Left lung (tissue), 10 donors: ENCODE measurements around the gene PPM1H. TPM values are rescaled to one million over a fixed set of nuclear protein-coding genes. Genes with fewer than 3 reads are reported as not detected.

ENCODE experiments used
- ATAC-seq: fragments of 200-7000 bp; cut with Tn5 transposase; one replicate; pipeline ENCODE4 v1.9.1; 2020; ENCODE audit warnings: moderate library complexity
- DNase-seq, 4 donors: peaks; one replicate each; pipeline ENCODE4 v3.0.0-alpha.2; 2013 to 2020
- H3K27ac ChIP-seq, 2 donors: fragments of 200-600 bp; sonication (generic) in 1 of 2; one replicate each; pipeline versions ENCODE4 v1.5.0 to v1.8.0; 2020 to 2021
- H3K27me3 ChIP-seq, 2 donors: fragments of 200-600 bp; sonication (generic) in 1 of 2; one replicate each; pipeline versions ENCODE4 v1.5.0 to v1.8.0; 2020 to 2021
- H3K36me3 ChIP-seq, 2 donors: fragments of 200-600 bp; sonication (generic) in 1 of 2; one replicate each; pipeline versions ENCODE4 v1.5.0 to v1.8.0; 2020 to 2021
- H3K4me1 ChIP-seq, 2 donors: fragments of 200-600 bp; one replicate each; pipeline ENCODE4 v1.8.0; 2021
- H3K4me3 ChIP-seq, 2 donors: fragments of 200-600 bp; sonication (generic) in 1 of 2; one replicate each; pipeline versions ENCODE4 v1.5.0 to v1.8.0; 2020 to 2021; ENCODE audit warnings: mild to moderate bottlenecking in 1 of 2
- H3K9me3 ChIP-seq, 2 donors: fragments of 200-600 bp; sonication (generic) in 1 of 2; one replicate each; pipeline versions ENCODE4 v1.5.0 to v1.8.0; 2020 to 2021
- CTCF ChIP-seq, 2 donors: fragments of 200-600 bp; sonication (generic) in 1 of 2; IDR thresholded peaks; one replicate each; pipeline versions ENCODE4 v1.5.0 to v1.8.0; 2021; ENCODE audit warnings: antibody characterized with exemption in 2 of 2
- intact Hi-C, 2 donors: fragments of 100-400 bp; cut with DNase I; formaldehyde crosslinking; loops; one replicate each; pipeline versions ENCODE4 v1.11.2 to v1.14.2; 2022
- polyA plus RNA-seq, 6 donors: library from polyadenylated mRNA; unstranded; fragments of 120-200 nt; gene quantifications; one replicate each; pipeline ENCODE4 v1.2.1, GENCODE V29; 2013; ENCODE audit not compliant: insufficient read length in 6 of 6
- total RNA-seq, 2 donors: library from RNA; stranded (reverse); fragmentation: NEBNext Ultra II Directional; extraction: Animal tissue kit (Norgen Biotek cat#: 25700); gene quantifications; one replicate each; pipeline ENCODE4 v1.2.1, GENCODE V29; 2021
- donor health status: DM: no; HTN: yes; CAD: no.
- donor health status: DM: no; HTN: no; CAD: no.

The PPM1H gene
- total and polyA plus RNA-seq, 8 donors, result 5.9 to 12.7 (median 10.6) TPM

DNA sequence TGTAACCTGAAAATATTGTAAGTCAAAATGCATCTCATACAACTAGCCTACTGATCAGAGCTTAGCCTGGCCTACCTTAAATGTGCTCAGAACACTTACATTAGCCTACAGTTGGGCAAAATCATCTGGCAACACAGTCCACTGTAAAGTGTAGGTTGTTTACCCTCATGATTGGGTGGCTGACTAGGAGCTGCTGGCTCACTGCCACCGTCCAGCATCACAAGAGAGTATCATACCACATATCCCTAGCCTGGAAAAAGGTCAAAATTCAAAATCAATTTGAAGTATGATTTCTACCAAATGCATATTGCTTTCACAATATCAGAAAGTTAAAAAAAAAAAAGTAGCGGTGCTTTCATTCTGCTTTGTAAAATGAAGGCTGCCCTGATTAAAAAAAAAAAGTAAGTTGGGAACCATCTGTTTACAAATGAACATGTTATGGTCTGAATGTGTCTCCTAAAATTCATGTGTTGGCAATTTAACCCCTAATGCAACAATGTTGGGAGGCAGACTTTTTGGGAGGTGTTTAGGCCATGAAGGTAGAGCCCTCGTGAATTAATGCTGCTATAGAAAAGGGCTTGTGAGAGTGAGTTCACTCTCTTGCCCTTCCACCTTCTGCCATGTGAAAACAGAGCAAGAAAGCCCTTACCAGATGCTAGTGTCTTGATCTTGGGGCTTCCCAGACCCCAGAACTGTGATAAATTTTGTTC lies 211.8 kb downstream of the PPM1H start:
- no peak for TF ChIP-seq CTCF (IDR thresholded peaks at IDR 0.05)

DNA sequence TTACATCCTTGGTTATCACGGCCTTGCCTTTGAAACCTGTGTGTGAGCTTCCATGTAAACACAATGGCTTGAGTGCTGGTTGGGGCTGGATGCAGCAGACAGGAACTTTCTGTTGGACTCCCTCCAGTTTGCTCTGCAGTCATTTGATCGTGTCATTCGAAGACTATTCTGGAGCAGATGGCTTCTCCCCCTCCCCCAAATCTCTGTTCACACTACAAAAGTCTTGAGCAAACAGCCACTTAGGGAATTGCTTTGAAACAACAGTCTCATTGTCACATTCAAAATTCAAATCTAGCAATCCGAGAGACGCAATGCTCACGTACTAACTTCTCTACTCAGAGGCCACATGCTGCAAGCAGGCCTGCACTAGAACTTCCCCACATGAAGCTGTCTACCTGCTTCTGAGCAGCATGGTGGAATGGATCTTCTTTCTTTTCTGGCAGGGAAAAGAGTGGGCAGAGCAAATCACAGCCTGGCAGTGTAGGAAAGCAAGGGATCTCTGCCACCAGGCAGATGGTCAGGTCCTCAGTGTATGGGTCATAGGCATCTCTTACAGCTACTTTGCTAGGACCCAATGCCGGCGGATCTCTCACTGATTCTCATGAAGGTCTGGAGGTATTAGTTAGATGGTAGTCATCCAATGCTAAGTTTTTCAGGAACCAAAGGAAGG lies 214.2 kb downstream of the PPM1H start:
- intact Hi-C loops, result no loop called here
- Histone ChIP-seq H3K27ac (no peak overlapping the region), H3K27me3 (no peaks in the 10 kb centered on the region), H3K9me3 (no peaks in the 10 kb centered on the region), H3K4me1 (peaks cover 13 to 15% of the 10 kb centered on the region in 2 donors), H3K36me3 (no peaks in the 10 kb centered on the region), H3K4me3 (no peak overlapping the region)
- no peak for TF ChIP-seq CTCF (IDR thresholded peaks at IDR 0.05)
- peak in 1 of 4 donors; percentile 54 for DNase-seq
- no peak for ATAC-seq

More for the DNA sequence above, 211.8 kb downstream of the PPM1H start:
- no peak for ATAC-seq
- Histone ChIP-seq H3K9me3 (no peaks in the 10 kb centered on the region), H3K4me3 (no peak overlapping the region), H3K36me3 (no peaks in the 10 kb centered on the region), H3K27me3 (no peaks in the 10 kb centered on the region), H3K27ac (no peak overlapping the region), H3K4me1 (peaks cover 13 to 18% of the 10 kb centered on the region in 2 donors)
- DNase-seq, result no peak
- intact Hi-C loops, result no loop called here

DNA sequence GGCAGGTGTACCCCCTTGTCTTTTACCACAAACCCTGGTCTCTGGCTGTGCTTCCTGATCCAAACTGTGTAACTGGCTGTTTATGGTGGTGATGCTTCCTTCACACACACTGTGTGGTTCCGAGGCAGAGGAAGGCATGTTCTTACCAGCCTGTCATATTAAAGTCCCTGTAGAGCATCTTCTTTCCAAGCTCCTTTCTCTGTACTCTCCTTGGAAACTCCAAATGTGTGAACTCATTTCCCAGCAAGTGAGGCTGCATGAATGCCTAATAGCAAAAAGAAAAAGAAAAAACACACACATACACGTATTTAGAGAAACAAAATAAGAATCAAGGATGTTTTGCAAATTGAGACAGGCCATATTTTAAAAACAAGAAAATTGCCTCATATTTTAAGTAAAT lies 214.9 kb downstream of the PPM1H start:
- no peak for TF ChIP-seq CTCF (IDR thresholded peaks at IDR 0.05)
- no peak for ATAC-seq
- Histone ChIP-seq H3K4me1 (peaks cover 6 to 7% of the 10 kb centered on the region in 2 donors), H3K36me3 (no peaks in the 10 kb centered on the region), H3K9me3 (no peaks in the 10 kb centered on the region), H3K4me3 (no peak overlapping the region), H3K27ac (no peak overlapping the region), H3K27me3 (no peaks in the 10 kb centered on the region)
- intact Hi-C loops, result no loop called here
- DNase-seq, result no peak

DNA sequence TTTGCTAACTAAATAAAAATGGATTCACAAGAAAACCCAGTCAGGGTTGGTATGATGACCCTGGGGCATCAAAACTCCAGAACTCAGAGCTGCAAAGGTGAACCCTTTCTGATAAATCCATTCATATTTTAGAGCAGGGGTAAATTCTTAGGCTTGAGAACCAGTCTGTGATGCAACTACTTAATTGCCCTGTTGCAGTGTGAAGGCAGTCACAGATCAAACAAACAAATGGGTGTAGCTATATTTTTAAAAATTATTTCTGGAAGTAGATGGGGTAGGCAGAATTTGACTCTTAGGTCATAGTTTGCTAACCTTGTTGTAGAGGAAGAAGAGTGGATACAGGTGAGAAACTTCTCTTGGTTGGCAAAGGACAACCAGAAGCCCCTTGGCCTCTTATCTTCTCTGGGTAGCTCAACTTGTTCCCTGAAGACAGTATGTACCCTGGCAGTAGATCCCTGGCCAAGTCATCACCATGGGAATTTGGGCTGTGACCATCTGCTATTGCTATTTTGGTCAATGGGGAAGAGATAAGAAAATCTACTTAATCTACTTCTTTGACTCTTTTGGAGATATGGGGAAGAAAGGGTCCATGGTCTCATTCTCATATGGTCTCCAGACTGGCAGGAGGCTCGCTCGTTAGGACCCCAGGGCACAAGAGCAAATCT lies 216.1 kb downstream of the PPM1H start:
- no peak for TF ChIP-seq CTCF (IDR thresholded peaks at IDR 0.05)
- intact Hi-C loops, result no loop called here
- Histone ChIP-seq H3K9me3 (no peaks in the 10 kb centered on the region), H3K4me1 (peaks cover 0 to 4% of the 10 kb centered on the region in 2 donors), H3K27me3 (no peaks in the 10 kb centered on the region), H3K36me3 (no peaks in the 10 kb centered on the region), H3K4me3 (no peak overlapping the region), H3K27ac (no peak overlapping the region)
- DNase-seq (no peak), ATAC-seq (no peak)

- no peak overlapping the region for H3K4me3 ChIP-seq
- H3K27me3 ChIP-seq, result no peaks in the 10 kb centered on the region
- H3K27ac ChIP-seq, result no peak overlapping the region
- no peaks in the 10 kb centered on the region for H3K9me3 ChIP-seq
- ATAC-seq (no peak), DNase-seq (no peak)
- TF ChIP-seq CTCF (IDR thresholded peaks at IDR 0.05), result no peak
- intact Hi-C loops, result no loop called here
- H3K4me1 ChIP-seq, result peaks cover 0 to 4% of the 10 kb centered on the region in 2 donors
- no peaks in the 10 kb centered on the region for H3K36me3 ChIP-seq
Observed at GRCh38 chr12:62717643-62718042, 217.3 kb downstream of the PPM1H start.
